Astrocyte of the spinal cord (primary cell): ENCODE data around the gene ELAVL1.
"Not testable (repeated sequence)": the region's sequence is repeated elsewhere in the genome, so short reads cannot be mapped to it uniquely, and the experiment has no call there.

Experiments used
- DNase-seq: peaks from one replicate; pipeline ENCODE4 v3.0.0; 2011; ENCODE audit warnings: low read depth, low spot score
- H3K4me3 ChIP-seq: 2 replicates; pipeline ENCODE4 v1.5.1; 2011; ENCODE audit warnings: low read depth, mild to moderate bottlenecking, low read length, moderate library complexity
- CTCF ChIP-seq: IDR thresholded peaks from 2 replicates; pipeline ENCODE4 v1.5.1; 2012; ENCODE audit warnings: low read depth, mild to moderate bottlenecking, low read length, inconsistent platforms
- in situ Hi-C: cut with HindIII; loops from 2 replicates; pipeline ENCODE4 v1.10.0; 2017; ENCODE audit warnings: low sequenced_read_pairs

The ELAVL1 gene

GRCh38 chr19:7933411-7933810 is 72.0 kb downstream of the ELAVL1 start:
- peak; percentile 38 for TF ChIP-seq CTCF
- DNase-seq, result no peak
- in situ Hi-C loops, result no loop called here
- H3K4me3 ChIP-seq, result no peak overlapping the region

GRCh38 chr19:7932930-7933300 is 72.5 kb downstream of the ELAVL1 start:
- no peak for TF ChIP-seq CTCF
- H3K4me3 ChIP-seq, result no peak overlapping the region
- no peak for DNase-seq
- in situ Hi-C loops, result no loop called here

- in situ Hi-C loops, result no loop called here
- no peak for TF ChIP-seq CTCF
- no peak for DNase-seq
- no peak overlapping the region for H3K4me3 ChIP-seq
These were observed 73.0 kb downstream of the ELAVL1 start for GRCh38 chr19:7932276-7932929.

- no peak for TF ChIP-seq CTCF
- no peak overlapping the region for H3K4me3 ChIP-seq
- no peak for DNase-seq
- in situ Hi-C loops, result no loop called here
These were observed 74.0 kb downstream of the ELAVL1 start for GRCh38 chr19:7931221-7932061.

- TF ChIP-seq CTCF, result no peak
- in situ Hi-C loops, result no loop called here
- H3K4me3 ChIP-seq, result no peak overlapping the region
- no peak for DNase-seq
These were observed 74.7 kb downstream of the ELAVL1 start for GRCh38 chr19:7930765-7931164.

GRCh38 chr19:7930030-7930429 is 75.4 kb downstream of the ELAVL1 start:
- H3K4me3 ChIP-seq, in situ Hi-C loops, DNase-seq: not testable (repeated sequence)
